HuH-7 (cell line): ENCODE results near the gene UBC.
"Not testable (repeated sequence)": the region's sequence is repeated elsewhere in the genome, so short reads cannot be mapped to it uniquely, and the experiment has no call there.

Experiments
- DNase-seq: peaks from one replicate; pipeline ENCODE4 v3.0.0; 2011; ENCODE audit warnings: low spot score

Gene UBC

DNA sequence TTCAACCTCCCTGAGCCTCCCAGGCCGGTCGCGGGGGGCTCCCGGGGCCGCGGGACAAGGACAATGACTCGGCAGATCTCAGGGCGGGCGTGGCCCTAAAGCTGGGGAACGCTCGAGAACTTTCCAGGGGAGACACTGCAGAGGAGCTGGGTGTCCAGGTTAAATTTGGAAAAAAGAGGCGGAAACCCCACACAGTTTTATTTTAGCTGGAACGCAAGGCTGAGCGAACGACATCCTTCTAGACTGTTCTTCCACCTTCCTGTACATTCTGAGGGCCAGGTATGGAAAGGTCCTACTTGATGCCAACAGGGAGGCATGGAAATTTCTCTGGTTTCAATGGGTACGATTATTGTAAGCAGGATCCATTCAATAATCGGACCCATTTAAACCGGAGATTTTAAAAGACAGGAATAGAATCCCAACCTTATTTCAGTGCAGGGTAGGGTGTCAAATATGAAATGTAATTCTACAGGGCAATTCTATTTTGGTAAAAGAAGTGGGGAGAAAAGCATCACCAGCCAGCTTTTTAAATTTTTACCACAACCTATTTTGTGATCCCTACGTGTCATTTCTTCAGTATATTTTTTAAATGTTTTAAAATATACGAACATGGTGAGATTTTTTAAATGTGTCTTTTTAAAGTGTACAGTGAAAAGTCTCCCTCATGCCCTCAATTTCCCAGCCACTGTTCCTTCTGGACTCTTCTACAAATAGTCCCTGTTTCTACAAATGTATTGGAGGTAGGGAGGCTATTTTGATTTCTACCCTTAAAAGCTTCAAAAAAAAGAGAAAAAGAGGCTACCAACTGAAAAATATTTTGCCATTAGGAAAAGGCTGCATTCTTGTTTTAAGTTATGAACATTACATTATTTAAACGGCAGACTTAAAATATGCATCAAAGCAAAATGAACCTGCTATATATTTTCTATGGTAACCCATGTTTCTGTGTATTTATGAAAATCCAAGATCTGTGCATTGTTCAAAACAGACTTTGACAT, 1.1 kb upstream of the UBC start:
- no peak for DNase-seq

DNA sequence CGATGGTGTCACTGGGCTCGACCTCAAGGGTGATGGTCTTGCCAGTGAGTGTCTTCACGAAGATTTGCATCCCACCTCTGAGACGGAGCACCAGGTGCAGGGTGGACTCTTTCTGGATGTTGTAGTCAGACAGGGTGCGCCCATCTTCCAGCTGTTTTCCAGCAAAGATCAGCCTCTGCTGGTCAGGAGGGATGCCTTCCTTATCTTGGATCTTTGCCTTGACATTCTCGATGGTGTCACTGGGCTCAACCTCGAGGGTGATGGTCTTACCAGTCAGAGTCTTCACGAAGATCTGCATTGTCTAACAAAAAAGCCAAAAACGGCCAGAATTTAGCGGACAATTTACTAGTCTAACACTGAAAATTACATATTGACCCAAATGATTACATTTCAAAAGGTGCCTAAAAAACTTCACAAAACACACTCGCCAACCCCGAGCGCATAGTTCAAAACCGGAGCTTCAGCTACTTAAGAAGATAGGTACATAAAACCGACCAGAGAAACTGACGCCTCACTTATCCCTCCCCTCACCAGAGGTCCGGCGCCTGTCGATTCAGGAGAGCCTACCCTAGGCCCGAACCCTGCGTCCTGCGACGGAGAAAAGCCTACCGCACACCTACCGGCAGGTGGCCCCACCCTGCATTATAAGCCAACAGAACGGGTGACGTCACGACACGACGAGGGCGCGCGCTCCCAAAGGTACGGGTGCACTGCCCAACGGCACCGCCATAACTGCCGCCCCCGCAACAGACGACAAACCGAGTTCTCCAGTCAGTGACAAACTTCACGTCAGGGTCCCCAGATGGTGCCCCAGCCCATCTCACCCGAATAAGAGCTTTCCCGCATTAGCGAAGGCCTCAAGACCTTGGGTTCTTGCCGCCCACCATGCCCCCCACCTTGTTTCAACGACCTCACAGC, 717 bp downstream of the UBC start:
- no peak for DNase-seq

DNA sequence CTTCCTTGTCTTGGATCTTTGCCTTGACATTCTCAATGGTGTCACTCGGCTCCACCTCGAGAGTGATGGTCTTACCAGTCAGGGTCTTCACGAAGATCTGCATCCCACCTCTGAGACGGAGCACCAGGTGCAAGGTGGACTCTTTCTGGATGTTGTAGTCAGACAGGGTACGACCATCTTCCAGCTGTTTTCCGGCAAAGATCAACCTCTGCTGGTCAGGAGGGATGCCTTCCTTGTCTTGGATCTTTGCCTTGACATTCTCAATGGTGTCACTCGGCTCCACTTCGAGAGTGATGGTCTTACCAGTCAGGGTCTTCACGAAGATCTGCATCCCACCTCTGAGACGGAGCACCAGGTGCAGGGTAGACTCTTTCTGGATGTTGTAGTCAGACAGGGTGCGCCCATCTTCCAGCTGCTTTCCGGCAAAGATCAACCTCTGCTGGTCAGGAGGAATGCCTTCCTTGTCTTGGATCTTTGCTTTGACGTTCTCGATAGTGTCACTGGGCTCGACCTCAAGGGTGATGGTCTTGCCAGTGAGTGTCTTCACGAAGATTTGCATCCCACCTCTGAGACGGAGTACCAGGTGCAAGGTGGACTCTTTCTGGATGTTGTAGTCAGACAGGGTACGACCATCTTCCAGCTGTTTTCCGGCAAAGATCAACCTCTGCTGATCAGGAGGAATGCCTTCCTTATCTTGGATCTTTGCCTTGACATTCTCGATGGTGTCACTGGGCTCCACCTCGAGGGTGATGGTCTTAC, 1.7 kb downstream of the UBC start:
- not testable (repeated sequence) for DNase-seq

DNA sequence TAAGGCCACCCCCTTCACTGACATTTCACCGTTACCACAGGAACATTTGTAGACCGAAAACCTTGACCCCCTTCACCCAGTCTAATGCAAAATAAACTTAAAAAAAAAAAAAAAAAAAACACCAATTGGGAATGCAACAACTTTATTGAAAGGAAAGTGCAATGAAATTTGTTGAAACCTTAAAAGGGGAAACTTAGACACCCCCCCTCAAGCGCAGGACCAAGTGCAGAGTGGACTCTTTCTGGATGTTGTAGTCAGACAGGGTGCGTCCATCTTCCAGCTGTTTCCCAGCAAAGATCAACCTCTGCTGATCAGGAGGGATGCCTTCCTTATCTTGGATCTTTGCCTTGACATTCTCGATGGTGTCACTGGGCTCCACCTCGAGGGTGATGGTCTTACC, 2.9 kb downstream of the UBC start:
- not testable (repeated sequence) for DNase-seq

DNA sequence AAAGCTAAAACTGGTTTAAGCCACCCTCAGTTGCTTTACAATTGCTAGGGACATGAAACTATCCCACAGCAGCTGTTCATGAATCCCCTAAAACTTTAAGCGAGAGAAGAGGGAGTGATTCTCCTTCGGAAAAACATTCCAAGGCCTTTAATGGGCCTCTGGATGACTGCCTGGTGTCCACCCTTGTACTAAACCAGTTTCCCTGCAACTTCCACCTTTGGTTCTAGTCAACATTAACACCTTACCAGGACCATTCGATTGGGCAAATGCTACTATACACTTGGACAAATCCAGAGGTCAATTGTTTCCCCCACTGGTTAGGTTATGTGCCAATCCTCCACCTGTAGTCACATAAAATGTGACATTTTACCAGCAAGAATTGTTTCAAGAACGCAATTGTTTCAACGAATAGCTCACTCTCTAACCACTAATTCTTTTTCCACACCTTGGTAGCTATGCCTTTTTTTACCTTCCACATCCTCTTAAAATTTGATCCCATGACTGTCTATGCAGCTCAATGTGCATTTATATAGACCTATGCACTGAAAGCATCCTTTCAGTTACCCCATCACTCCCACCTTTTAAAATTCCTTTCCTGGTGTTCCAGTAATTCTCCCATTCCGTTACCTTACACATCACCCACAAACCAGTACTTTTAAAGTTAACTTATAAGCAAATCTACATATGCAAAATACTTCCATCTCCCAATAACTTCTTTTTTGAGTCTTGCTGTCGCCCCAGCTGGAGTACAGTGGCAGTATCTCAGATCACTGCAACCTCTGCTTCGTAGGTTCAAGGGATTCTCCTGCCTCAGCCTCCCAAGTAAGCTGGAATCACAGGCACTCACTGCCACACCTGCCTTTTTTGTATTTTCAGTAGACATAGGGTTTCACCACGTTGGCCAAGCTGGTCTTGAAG, 3.6 kb downstream of the UBC start:
- DNase-seq: no peak

DNA sequence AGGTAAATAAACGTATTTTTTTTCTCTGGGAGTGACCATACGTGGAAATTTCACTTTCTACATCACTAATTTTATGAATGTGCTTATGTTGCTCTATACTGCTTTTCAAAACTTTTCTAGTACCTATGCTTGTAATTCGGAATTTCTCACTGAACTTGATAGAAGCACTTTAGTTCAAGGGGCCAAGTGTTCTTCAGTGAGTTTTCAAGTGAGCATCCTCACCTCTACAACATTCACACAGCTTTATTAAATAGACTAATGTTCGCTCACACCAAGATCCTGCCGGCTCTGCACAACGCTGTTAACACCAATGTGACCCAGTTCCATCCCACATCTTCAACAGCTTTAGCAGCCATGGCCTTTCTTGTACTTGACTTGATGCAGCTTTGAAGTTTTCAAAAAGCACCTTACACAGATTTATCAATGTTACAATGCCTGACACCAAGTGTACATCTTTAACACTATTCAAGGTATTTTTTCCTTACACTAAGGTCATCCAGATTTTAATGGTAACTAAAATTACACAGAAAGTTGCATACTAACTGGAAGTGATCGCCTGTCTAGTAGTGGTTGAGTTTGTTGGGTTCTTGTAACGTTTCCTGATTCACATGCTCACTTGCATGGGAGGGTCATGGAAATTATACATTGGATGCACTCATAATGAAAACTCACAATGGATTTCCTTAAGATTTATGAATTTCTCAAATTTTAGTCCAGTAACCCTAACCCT, 4.5 kb downstream of the UBC start:
- DNase-seq: no peak

DNA sequence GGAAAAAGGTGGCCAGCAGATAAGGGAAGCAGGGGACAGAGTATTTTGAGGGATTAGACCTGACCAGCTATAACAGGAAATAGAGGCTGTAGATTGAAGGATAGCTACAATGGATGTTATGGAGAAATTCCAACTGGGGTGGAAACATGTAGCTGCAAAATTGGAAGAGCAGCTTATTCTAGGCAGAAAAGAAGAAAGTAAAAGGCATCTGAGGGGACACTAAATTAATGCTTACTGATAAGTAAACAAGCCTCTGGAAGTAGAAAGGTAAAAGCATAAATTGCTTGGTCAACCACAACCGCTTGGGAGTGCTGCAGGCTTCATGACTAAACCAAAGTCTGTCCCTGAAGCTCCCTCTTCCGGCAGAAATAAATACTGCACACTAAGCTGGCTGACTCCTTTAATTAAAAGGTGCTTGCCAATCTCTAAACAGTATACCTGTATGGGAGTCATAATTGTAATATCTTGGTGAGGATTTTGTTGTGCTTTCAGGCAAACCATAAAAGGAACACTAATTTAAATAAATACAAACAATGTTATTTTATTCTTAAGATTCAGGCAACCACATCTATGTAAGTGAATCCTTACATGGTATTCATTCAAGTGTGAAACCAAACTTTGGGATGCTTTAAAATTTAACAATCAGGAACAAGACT, 7.7 kb downstream of the UBC start:
- DNase-seq: no peak

DNA sequence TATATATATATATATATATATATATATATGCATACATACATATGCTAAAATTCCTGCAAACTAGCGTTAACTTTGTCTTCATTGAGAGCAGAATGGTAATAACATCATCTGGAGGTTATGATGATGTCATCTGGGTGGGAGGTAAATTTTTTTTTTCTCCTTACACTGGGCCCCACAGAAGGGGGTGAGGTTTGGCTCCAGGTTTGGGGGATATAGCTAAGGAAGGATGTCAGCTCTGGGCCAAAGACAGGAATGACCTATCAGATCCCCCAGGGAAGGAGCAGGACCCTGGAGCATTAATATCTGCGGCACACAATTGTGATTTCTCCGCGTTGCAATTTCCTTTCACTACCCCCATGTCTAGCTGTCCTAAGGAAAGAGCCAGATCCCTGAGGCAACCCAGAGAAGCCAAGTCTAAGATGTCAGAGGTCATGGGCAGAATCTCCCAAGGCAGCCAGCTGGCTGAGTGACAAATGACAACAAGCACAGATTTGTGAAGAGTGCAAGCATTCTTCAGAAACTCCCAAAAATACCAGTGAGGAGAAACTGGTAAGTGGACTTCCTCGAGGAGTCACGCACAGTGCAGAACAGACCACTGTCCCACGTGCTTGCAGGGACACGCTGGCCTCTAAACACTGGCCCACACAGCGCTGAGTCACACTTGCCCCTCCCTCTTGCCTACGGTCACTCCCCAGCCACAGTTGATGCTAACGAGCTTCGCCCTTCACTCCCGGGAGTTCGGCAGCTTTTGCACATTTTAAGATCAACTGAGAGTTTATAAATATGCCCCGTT, 9.9 kb downstream of the UBC start:
- no peak for DNase-seq

DNA sequence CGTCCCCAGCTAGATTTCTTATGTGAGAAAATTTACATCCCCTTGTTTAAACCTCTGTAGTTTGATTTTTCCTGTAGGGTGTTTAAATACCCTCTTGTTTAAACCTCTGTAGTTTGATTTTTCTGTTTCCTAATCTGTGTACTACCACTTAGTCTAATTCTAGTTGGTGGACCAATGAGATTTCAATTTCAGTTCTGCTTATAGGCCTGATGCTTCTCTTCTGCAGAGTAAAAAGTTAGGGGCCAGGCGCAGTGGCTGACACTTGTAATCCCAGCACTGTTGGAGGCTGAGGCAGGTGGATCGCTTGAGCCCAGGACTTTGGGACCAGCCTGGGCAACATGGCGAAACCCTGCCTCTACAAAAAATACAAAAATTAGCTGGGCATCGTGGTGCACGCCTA, 11.5 kb downstream of the UBC start:
- no peak for DNase-seq

DNA sequence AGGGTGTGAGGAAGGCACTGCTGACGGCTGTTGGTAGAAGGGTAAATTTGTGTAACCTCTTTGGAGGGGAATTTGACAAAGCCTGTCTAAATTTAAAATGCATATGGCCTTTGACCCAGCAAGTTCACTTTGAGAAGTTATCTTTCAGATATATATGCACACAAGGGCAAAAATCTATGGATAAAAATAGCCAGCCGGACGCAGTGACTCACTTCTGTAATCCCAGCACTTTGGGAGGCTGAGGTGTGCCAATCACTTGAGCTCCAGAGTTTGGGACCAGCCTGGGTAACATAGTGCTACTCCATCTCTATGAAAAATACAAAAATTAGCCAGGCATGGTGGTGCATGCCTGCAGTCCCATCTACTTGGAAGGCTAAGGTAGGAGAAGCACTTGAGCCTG, 13.4 kb downstream of the UBC start:
- no peak for DNase-seq

DNA sequence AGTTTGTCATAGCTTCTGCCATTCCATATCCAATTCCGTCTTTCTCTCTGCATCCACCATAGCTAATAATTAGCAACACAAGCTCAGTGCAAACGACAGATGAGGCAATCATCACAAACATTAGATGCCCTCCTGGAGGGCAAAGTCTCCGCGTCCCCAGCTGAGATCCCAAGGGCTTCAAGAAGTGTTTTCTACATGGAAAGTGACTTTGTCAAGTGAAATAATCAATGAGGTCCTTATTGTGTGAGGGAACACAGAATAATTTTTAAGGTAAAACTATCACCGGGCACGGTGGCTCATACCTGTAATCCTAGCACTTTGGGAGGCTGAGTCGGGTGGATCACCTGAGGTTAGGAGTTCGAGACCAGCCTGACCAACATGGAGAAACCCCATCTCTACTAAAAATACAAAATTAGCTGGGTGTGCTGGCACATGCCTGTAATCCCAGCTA, 14.1 kb downstream of the UBC start:
- not testable (repeated sequence) for DNase-seq

DNA sequence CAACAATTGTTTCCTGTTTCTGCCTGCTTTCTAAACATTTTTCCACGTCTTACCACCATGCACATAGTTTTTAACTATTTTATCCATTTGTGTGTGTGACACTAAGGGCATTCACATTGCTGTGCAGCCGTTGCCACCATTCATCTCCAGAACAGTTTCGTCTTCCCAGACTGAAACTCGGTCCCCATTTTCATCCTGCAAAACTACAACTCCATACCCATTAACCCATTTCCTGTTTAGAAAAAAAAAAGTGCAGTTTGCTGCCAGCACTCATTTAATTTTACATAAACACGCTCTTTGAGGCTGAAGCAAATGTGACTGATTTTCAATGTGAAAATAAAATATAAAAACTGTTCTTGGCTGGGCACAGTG, 15.5 kb downstream of the UBC start:
- no peak for DNase-seq

DNA sequence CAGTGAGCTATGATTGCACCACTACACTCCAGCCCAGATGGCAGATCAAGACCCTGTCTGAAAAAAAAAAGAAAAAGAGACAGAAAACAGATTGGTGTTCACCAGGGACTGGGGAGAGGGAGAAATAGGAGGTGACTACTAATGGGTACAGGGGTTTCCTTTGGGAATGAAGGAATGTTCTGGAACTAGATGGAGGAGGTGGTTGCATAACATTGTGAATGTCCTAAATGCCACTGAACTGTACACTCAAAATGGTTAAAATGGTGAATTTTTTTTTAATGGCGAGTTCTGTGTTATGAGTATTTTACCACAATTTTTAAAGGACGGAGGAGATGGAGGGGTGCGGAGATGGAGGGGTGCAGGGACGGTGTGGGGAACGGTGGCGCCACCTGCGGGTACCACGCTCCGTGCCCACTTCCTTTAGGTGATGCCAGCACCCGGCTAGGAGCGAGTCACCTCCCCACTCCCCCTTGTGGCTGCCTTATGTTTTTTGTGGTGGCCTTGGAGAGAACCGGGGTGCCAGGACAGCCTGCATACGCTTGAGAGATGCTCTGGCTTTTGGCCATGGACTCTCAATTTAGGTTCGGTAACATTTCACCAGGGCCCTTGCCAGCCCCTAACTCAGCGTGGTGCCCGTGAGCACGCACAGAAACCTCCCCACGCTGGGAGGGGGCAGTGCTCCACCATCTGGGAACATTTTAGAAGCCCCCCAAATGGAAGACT, 16.1 kb downstream of the UBC start:
- no peak for DNase-seq

DNA sequence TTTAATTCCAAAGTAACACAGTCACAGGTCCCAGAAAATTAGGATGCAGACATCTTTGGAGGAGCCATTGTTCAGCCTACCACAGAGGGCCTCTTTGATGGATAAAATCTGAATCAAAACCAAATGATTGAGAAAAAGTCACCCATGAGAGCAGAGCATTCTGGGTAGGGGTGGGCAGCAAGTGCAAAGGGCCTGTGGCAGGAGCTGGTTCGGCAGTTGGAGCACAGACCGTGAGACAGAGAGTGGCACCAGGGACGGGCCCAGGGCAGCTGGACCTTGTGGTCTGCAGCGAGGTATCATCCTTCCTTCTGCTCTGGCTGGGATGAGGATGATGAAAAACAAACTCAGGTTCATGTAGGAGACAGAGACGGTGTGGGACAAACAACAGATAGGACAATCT, 18.0 kb downstream of the UBC start:
- no peak for DNase-seq

DNA sequence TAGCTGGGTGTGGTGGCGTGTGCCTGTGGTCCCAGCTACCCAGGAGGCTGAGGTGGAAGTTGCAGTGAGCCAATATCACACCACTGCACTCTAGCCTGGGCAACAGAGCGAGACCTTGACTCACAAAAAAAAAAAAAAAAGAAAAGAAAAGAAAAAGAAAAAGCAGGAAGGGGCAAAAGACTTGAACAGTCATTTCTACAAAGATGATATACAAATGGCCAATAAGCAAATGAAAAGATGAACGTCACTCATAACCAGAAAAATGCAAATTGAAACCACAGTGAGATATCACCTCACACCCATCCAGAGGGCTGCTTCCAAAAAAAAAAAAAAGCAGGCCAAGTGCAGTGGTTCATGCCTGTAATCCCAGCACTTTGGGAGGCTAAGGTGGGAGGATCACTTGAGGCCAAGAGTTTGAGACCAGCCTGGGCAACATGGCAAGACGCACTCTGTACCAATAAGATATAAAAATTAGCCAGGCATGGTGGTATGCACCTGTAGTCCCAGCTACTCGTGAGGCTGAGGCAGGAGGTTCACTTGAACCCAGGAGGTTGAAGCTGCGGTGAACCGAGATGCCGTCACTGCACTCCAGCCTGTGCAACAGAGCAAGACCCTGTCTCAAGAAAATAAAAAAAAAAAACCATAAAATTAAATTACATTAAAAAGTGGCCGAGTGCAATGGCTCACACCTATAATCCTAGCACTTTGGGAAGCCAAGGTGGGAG, 20.5 kb downstream of the UBC start:
- DNase-seq: no peak

DNA sequence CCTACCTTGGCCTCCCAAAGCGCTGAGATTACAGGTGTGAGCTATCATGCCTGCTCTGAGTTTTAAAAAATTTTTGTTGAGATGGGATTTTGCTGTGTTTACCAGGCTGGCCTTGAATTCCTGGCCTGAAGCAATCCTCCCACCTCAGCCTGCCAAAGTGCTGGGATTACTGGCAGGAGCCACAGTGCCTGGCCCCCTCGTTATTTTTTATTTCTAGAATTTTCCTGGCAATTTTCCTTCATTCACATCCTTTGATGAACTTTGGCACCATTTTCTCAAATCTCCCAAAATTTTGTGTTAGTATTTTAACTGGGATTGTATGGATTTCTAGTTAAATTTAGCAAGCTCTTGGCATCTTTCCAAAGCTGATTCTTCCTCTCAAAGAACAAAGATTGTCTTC, 26.2 kb downstream of the UBC start:
- DNase-seq: no peak

DNA sequence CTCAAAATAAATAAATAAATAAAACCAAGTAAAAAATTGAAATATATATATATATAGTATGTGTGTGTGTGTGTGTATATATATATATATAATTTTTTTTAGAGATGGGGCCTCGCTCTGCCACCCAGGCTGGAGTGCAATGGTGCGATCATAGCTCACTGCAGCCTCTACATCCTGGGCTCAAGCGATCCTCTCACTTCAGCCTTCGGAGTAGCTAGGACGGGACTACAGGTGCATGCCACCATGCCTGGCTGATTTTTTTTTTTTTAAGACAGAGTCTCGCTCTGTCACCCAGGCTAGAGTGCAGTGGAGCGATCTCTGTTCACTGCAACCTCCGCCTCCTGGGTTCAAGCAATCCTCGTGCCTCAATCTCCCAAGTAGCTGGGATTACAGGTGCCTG, 26.7 kb downstream of the UBC start:
- not testable (repeated sequence) for DNase-seq
